IMR-90 (cell line): ENCODE data around the gene ADSS1. TPM values are rescaled to one million over a fixed set of nuclear protein-coding genes. Genes with fewer than 3 reads are reported as not detected.

Experiments
- ATAC-seq: fragments of 200-7000 bp; cut with Tn5 transposase; 2 replicates; pipeline ENCODE4 v1.9.1; 2020; ENCODE audit warnings: low read depth, mild to moderate bottlenecking, moderate library complexity
- BruUV-seq: library from RNA; stranded (reverse); fragments of 400-500 nt; replicated peaks from 2 replicates; lab custom pipeline; 2021; lab: Mats Ljungman, UMichigan
- CTCF ChIA-PET: fragments of 300-600 bp; formaldehyde crosslinking; extraction: SDS; loops from one replicate; lab custom pipeline; 2021; ENCODE audit warnings: antibody characterized with exemption; lab: Yijun Ruan, JAX
- POLR2A ChIA-PET: fragments of 300-600 bp; sonication (Branson Sonifier 250); formaldehyde crosslinking; loops from one replicate; lab custom pipeline; 2022; ENCODE audit warnings: antibody characterized with exemption; ENCODE audit not compliant: unreplicated experiment; lab: Charles Lee
- DNase-seq: peaks from one replicate; pipeline ENCODE4 v3.0.0; 2013
- H2AFZ ChIP-seq: replicated peaks from 2 replicates; pipeline ENCODE3; 2013; ENCODE audit warnings: low read length, mild to moderate bottlenecking; ENCODE audit not compliant: poor library complexity
- H2AK5ac ChIP-seq: 2 replicates; pipeline ENCODE4 v1.6.1; 2013; ENCODE audit warnings: low read depth, low read length, inconsistent platforms
- H2AK9ac ChIP-seq: replicated peaks from 2 replicates; pipeline ENCODE3; 2013; ENCODE audit warnings: mild to moderate bottlenecking, low read depth, low read length, moderate library complexity; ENCODE audit not compliant: poor library complexity
- H2BK120ac ChIP-seq: 2 replicates; pipeline ENCODE4 v1.6.1; 2013; ENCODE audit warnings: low read depth, low read length, inconsistent platforms
- H2BK15ac ChIP-seq: 3 replicates; pipeline ENCODE4 v1.6.1; 2013; ENCODE audit warnings: low read depth, low read length, inconsistent platforms
- H2BK20ac ChIP-seq: 2 replicates; pipeline ENCODE4 v1.6.1; 2013; ENCODE audit warnings: low read depth, mild to moderate bottlenecking, inconsistent platforms, low read length, moderate library complexity
- H2BK5ac ChIP-seq: 2 replicates; pipeline ENCODE4 v1.6.1; 2013; ENCODE audit warnings: mild to moderate bottlenecking, low read depth, low read length, inconsistent platforms; ENCODE audit not compliant: poor library complexity, severe bottlenecking
- H3K14ac ChIP-seq: replicated peaks from 2 replicates; pipeline ENCODE4 v1.6.1; 2013; ENCODE audit warnings: low read depth, low read length, inconsistent platforms
- H3K18ac ChIP-seq: 2 replicates; pipeline ENCODE4 v1.6.1; 2013; ENCODE audit warnings: low read depth, low read length, control low read depth
- H3K23ac ChIP-seq: 2 replicates; pipeline ENCODE4 v1.6.1; 2013; ENCODE audit warnings: low read depth, low read length, inconsistent platforms
- H3K27ac ChIP-seq: 2 replicates; pipeline ENCODE4 v1.5.1; 2013; ENCODE audit warnings: mild to moderate bottlenecking, control low read depth, low read length; ENCODE audit not compliant: insufficient read depth
- H3K27me3 ChIP-seq: 2 replicates; pipeline ENCODE4 v1.6.1; 2013; ENCODE audit warnings: low read length; ENCODE audit not compliant: control insufficient read depth, insufficient read depth
- H3K36me3 ChIP-seq: 2 replicates; pipeline ENCODE4 v1.6.1; 2013; ENCODE audit warnings: low read length, mixed read lengths; ENCODE audit not compliant: control insufficient read depth, insufficient read depth
- H3K4ac ChIP-seq: 2 replicates; pipeline ENCODE4 v1.6.1; 2013; ENCODE audit warnings: low read depth, low read length, inconsistent platforms
- H3K4me1 ChIP-seq: 2 replicates; pipeline ENCODE4 v1.6.1; 2013; ENCODE audit warnings: low read length, mixed read lengths; ENCODE audit not compliant: control insufficient read depth, insufficient read depth
- H3K4me2 ChIP-seq: 2 replicates; pipeline ENCODE4 v1.6.1; 2013; ENCODE audit warnings: low read depth, mild to moderate bottlenecking, control low read depth, low read length, moderate library complexity
- H3K4me3 ChIP-seq: 2 replicates; pipeline ENCODE4 v1.5.1; 2013; ENCODE audit warnings: low read depth, mild to moderate bottlenecking, control low read depth, low read length, moderate library complexity; ENCODE audit not compliant: insufficient read depth
- H3K56ac ChIP-seq: 2 replicates; pipeline ENCODE4 v1.6.1; 2013; ENCODE audit warnings: low read length, inconsistent platforms; ENCODE audit not compliant: insufficient read depth; ENCODE audit errors: extremely low read depth
- H3K79me1 ChIP-seq, 2 experiments: 2 replicates each; pipeline ENCODE4 v1.6.1; 2013; ENCODE audit warnings: low read length in 2 of 2, inconsistent platforms in 1 of 2, low read depth in 1 of 2
- H3K9ac ChIP-seq: 2 replicates; pipeline ENCODE4 v1.6.1; 2013; ENCODE audit warnings: low read depth, low read length, control low read depth
- H3K9me1 ChIP-seq: 2 replicates; pipeline ENCODE4 v1.6.1; 2013; ENCODE audit warnings: low read length, inconsistent platforms; ENCODE audit not compliant: insufficient read depth
- H3K9me3 ChIP-seq: 2 replicates; pipeline ENCODE4 v1.6.1; 2013; ENCODE audit warnings: low read length; ENCODE audit not compliant: control insufficient read depth, insufficient read depth
- H4K20me1 ChIP-seq: 2 replicates; pipeline ENCODE4 v1.6.1; 2013; ENCODE audit warnings: low read length, inconsistent platforms; ENCODE audit not compliant: insufficient read depth
- H4K5ac ChIP-seq: 2 replicates; pipeline ENCODE4 v1.6.1; 2013; ENCODE audit warnings: mild to moderate bottlenecking, low read depth, low read length, control low read depth
- H4K8ac ChIP-seq, 2 experiments: 2 replicates each; pipeline ENCODE4 v1.6.1; 2013; ENCODE audit warnings: low read depth in 2 of 2, low read length in 2 of 2, control low read depth in 1 of 2, inconsistent platforms in 1 of 2
- H4K91ac ChIP-seq: 2 replicates; pipeline ENCODE4 v1.6.1; 2013; ENCODE audit warnings: low read depth, low read length, inconsistent platforms; ENCODE audit not compliant: insufficient read depth
- BHLHE40 ChIP-seq: fragments of 150-350 bp; IDR thresholded peaks from 2 replicates; pipeline ENCODE4 v1.6.1; 2016; ENCODE audit warnings: mild to moderate bottlenecking, low read depth, low read length
- CEBPB ChIP-seq: IDR thresholded peaks from 2 replicates; pipeline ENCODE4 v1.6.1; 2012; ENCODE audit warnings: low read depth, low read length, improper control_type of control experiment
- CHD1 ChIP-seq: IDR thresholded peaks from 2 replicates; pipeline ENCODE4 v1.6.1; 2012; ENCODE audit warnings: low read depth, low read length, improper control_type of control experiment
- FOS ChIP-seq: fragments of 150-350 bp; IDR thresholded peaks from 2 replicates; pipeline ENCODE4 v1.6.1; 2016; ENCODE audit warnings: low read depth, low read length
- MAFK ChIP-seq: IDR thresholded peaks from 2 replicates; pipeline ENCODE4 v1.6.1; 2012; ENCODE audit warnings: low read depth, low read length, improper control_type of control experiment
- MAZ ChIP-seq: IDR thresholded peaks from 2 replicates; pipeline ENCODE4 v1.6.1; 2012; ENCODE audit warnings: low read depth, mild to moderate bottlenecking, low read length, improper control_type of control experiment, moderate library complexity, borderline replicate concordance
- MXI1 ChIP-seq: IDR thresholded peaks from 2 replicates; pipeline ENCODE4 v1.6.1; 2012; ENCODE audit warnings: low read depth, mild to moderate bottlenecking, low read length, moderate library complexity, borderline replicate concordance
- NFE2L2 ChIP-seq: fragments of 150-350 bp; IDR thresholded peaks from 2 replicates; pipeline ENCODE4 v1.6.1; 2016; ENCODE audit warnings: low read depth, mild to moderate bottlenecking, low read length
- POLR2A ChIP-seq: IDR thresholded peaks from 2 replicates; pipeline ENCODE4 v1.6.1; 2012; ENCODE audit warnings: mild to moderate bottlenecking, low read depth, low read length
- RAD21 ChIP-seq: IDR thresholded peaks from 2 replicates; pipeline ENCODE4 v1.6.1; 2012; ENCODE audit warnings: low read length, improper control_type of control experiment
- RCOR1 ChIP-seq: IDR thresholded peaks from 2 replicates; pipeline ENCODE4 v1.6.1; 2012; ENCODE audit warnings: mild to moderate bottlenecking, low read length, improper control_type of control experiment; ENCODE audit not compliant: insufficient replicate concordance
- RFX5 ChIP-seq: IDR thresholded peaks from 2 replicates; pipeline ENCODE4 v1.8.0; 2012; ENCODE audit warnings: low read depth, mild to moderate bottlenecking, low read length, moderate library complexity
- SMC3 ChIP-seq: fragments of 150-350 bp; IDR thresholded peaks from 2 replicates; pipeline ENCODE4 v1.6.1; 2016; ENCODE audit warnings: low read depth, mild to moderate bottlenecking, antibody characterized with exemption, low read length, moderate library complexity
- USF2 ChIP-seq: fragments of 150-350 bp; IDR thresholded peaks from 2 replicates; pipeline ENCODE4 v1.6.1; 2017; ENCODE audit warnings: mild to moderate bottlenecking, antibody characterized with exemption, low read length, low read depth
- WGBS, 2 experiments: methylation state at CpG; one replicate each; pipeline versions ENCODE4 v1.1.5 to v1.1.7; 2013; ENCODE audit warnings: missing lambda C conversion rate in 2 of 2; ENCODE audit not compliant: insufficient read length in 1 of 2; ENCODE audit errors: extremely low coverage in 2 of 2; 5-methylcytosine and 5-hydroxymethylcytosine counted together
- dilution Hi-C: fragments of 300-500 bp; cut with HindIII; formaldehyde crosslinking; loops from one replicate; pipeline ENCODE4 v1.14.3; 2018; ENCODE audit warnings: low sequenced_read_pairs; ENCODE audit not compliant: unreplicated experiment
- in situ Hi-C: fragments of 300-500 bp; cut with MboI; formaldehyde crosslinking; loops from 3 replicates; pipeline ENCODE4 v1.14.3; 2019; ENCODE audit warnings: low sequenced_read_pairs, inconsistent platforms, mixed read lengths
- intact Hi-C: fragments of 100-400 bp; cut with micrococcal nuclease; formaldehyde crosslinking; loops from 2 replicates; pipeline ENCODE4 v1.10.0; 2022
- polyA plus RNA-seq, 3 experiments: library from polyadenylated mRNA; depleted of rRNA; stranded (reverse); fragments of >200 nt; gene quantifications; 2 replicates each; pipeline ENCODE4 v1.2.3, GENCODE V29; 2012; ENCODE audit warnings: low replicate concordance in 1 of 3
- total RNA-seq: library from RNA; depleted of rRNA; stranded (reverse); fragments of >200 nt; gene quantifications from 2 replicates; pipeline ENCODE4 v1.2.3, GENCODE V29; 2012
- TF ChIP-seq, protein P1 (sequence below): conservative IDR thresholded peaks from 2 replicates; pipeline ENCODE4 v1.5.1; 2012; ENCODE audit warnings: mild to moderate bottlenecking, low read depth, low read length, improper control_type of control experiment
- TF ChIP-seq, protein P2 (sequence below): fragments of 150-350 bp; IDR thresholded peaks from 2 replicates; pipeline ENCODE4 v1.6.1; 2016; ENCODE audit warnings: low read depth, mild to moderate bottlenecking, low read length, moderate library complexity, borderline replicate concordance

The ADSS1 gene
- total and polyA plus RNA-seq, 2 of the 4 experiments (the other 2 are of a cell fraction) = 1.8 to 5.2 TPM

- Histone ChIP-seq H3K56ac (0 out of 2 replicates have a peak overlapping the region, but pooled peaks have one; percentile 52), H3K27ac (peak overlapping the region; percentile 54), H3K14ac (peak overlapping the region; percentile 87), H3K4ac (peak overlapping the region; percentile 52), H4K8ac (peak overlapping the region; percentile 64 to 79; a peak in 2 of 4 replicates), H3K27me3 (no peaks in the 10 kb centered on the region), H3K36me3 (peaks cover 18% of the 10 kb centered on the region), H3K4me3 (peak overlapping the region; percentile 46), H3K4me2 (peak overlapping the region; percentile 87), H4K5ac (0 out of 2 replicates have a peak overlapping the region, but pooled peaks have one; percentile 36), H3K23ac (no peak overlapping the region), H3K9me1 (peaks cover 11% of the 10 kb centered on the region), H4K20me1 (peaks cover 35% of the 10 kb centered on the region), H4K91ac (peak overlapping the region; percentile 41; the same call in 1 of the 2 replicates), H2BK15ac (no peak overlapping the region), H2BK5ac (peak overlapping the region; percentile 33), H2BK120ac (peak overlapping the region; percentile 65; the same call in 1 of the 2 replicates), H2AFZ (peak overlapping the region; percentile 93), H2AK5ac (no peak overlapping the region), H2AK9ac (peak overlapping the region; percentile 81), H3K79me1 (peaks cover 8 to 39% of the 10 kb centered on the region in 2 experiments; a peak in 2 of 4 replicates), H2BK20ac (no peak overlapping the region), H3K9ac (peak overlapping the region; percentile 69; the same call in 1 of the 2 replicates), H3K18ac (no peak overlapping the region), H3K9me3 (no peaks in the 10 kb centered on the region), H3K4me1 (peaks cover 25% of the 10 kb centered on the region)
- CTCF ChIA-PET = interaction anchor here (1.0 kb wide), 1 partner anchor 18 kb away, joined by 5 read pairs; no protein-coding TSS in a partner anchor
- 8% methylated on average over 20 of the region's 21 CpGs; no CpG with 5 or more reads in 1 of the 2 experiments for WGBS, 2 experiments
- ATAC-seq = no peak; the same call in 1 of the 2 replicates
- in situ Hi-C loops = no loop called here
- POLR2A ChIA-PET = no interaction called here
- no peak for TF ChIP-seq USF2
- no peak for TF ChIP-seq FOS
- TF ChIP-seq, protein P1, sequence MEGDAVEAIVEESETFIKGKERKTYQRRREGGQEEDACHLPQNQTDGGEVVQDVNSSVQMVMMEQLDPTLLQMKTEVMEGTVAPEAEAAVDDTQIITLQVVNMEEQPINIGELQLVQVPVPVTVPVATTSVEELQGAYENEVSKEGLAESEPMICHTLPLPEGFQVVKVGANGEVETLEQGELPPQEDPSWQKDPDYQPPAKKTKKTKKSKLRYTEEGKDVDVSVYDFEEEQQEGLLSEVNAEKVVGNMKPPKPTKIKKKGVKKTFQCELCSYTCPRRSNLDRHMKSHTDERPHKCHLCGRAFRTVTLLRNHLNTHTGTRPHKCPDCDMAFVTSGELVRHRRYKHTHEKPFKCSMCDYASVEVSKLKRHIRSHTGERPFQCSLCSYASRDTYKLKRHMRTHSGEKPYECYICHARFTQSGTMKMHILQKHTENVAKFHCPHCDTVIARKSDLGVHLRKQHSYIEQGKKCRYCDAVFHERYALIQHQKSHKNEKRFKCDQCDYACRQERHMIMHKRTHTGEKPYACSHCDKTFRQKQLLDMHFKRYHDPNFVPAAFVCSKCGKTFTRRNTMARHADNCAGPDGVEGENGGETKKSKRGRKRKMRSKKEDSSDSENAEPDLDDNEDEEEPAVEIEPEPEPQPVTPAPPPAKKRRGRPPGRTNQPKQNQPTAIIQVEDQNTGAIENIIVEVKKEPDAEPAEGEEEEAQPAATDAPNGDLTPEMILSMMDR = no peak
- TF ChIP-seq RFX5 = no peak
- TF ChIP-seq NFE2L2 = no peak
- no peak for TF ChIP-seq MAZ
- no peak for TF ChIP-seq BHLHE40
- no peak for TF ChIP-seq SMC3
- TF ChIP-seq RAD21 = no peak
- no peak for TF ChIP-seq CHD1
- TF ChIP-seq MAFK = no peak
- TF ChIP-seq RCOR1 = no peak
- TF ChIP-seq CEBPB = no peak
- TF ChIP-seq, protein P2, sequence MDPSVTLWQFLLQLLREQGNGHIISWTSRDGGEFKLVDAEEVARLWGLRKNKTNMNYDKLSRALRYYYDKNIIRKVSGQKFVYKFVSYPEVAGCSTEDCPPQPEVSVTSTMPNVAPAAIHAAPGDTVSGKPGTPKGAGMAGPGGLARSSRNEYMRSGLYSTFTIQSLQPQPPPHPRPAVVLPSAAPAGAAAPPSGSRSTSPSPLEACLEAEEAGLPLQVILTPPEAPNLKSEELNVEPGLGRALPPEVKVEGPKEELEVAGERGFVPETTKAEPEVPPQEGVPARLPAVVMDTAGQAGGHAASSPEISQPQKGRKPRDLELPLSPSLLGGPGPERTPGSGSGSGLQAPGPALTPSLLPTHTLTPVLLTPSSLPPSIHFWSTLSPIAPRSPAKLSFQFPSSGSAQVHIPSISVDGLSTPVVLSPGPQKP = no peak
- TF ChIP-seq POLR2A = no peak
- no peak for TF ChIP-seq MXI1
- intact Hi-C loops = no loop called here
- no TSS peak for BruUV-seq
- DNase-seq = no peak
- dilution Hi-C loops = no loop called here
These were observed 28.4 kb downstream of the ADSS1 start for GRCh38 chr14:104752423-104752734.
